K562 (cell line): ENCODE measurements around the gene PRCD. TPM values are rescaled to one million over a fixed set of nuclear protein-coding genes. Genes with fewer than 3 reads are reported as not detected.
A peak's percentile ranks its signal among the peaks of the same experiment; 100 is the strongest.

Experiments
- CBX2 ChIP-seq: fragments of 200-600 bp; sonication (generic); IDR thresholded peaks from one replicate; pipeline ENCODE4 v1.6.1; 2012; ENCODE audit warnings: mild to moderate bottlenecking, low read length, inconsistent platforms; ENCODE audit not compliant: insufficient read depth, poor library complexity, severe bottlenecking
- DACH1 ChIP-seq: fragments of 450-650 bp; IDR thresholded peaks from 2 replicates; pipeline ENCODE4 v1.6.1; 2018; ENCODE audit not compliant: partially characterized antibody
- SPI1 ChIP-seq: IDR thresholded peaks from 2 replicates; pipeline ENCODE4 v1.6.1; 2011; ENCODE audit warnings: low read depth, low read length, control low read depth, borderline replicate concordance
- ZBTB7A ChIP-seq: IDR thresholded peaks from 2 replicates; pipeline ENCODE4 v1.6.1; 2011; ENCODE audit warnings: low read depth, mild to moderate bottlenecking, low read length, moderate library complexity, borderline replicate concordance; ENCODE audit not compliant: control insufficient read depth
- polyA plus RNA-seq, 8 experiments: library from polyadenylated mRNA; depleted of rRNA in 4 of 8; stranded (reverse) in 5 of 8; unstranded in 3 of 8; fragments of >200 nt; fragmentation: Nextera tagmentation in 2 of 8; fragmentation: Illumina TruSeq in 1 of 8; extraction: Ambion mirVana in 2 of 8; extraction: Trizol in 1 of 8; gene quantifications; 2 replicates each; pipeline versions ENCODE4 v1.2.1 to v1.2.3, GENCODE V29; 2011 to 2014; ENCODE audit warnings: inconsistent platforms in 1 of 8, missing spikeins in 1 of 8
- total RNA-seq, 7 experiments: library from RNA; depleted of rRNA in 6 of 7; stranded (reverse); fragments of >200 nt in 6 of 7; fragmentation: Illumina TruSeq in 2 of 7; extraction: Trizol in 2 of 7; gene quantifications; 2 replicates each; pipeline versions ENCODE4 v1.2.1 to v1.2.3, GENCODE V29; 2011 to 2021; ENCODE audit warnings: low replicate concordance in 1 of 7
- TF ChIP-seq, protein P1 (sequence below), 2 experiments: IDR thresholded peaks; 2 replicates each; pipeline ENCODE4 v1.6.1; 2011; ENCODE audit warnings: borderline replicate concordance in 1 of 2, control low read depth in 1 of 2, low read depth in 1 of 2, low read length in 1 of 2, mild to moderate bottlenecking in 1 of 2, mixed read lengths in 1 of 2, moderate library complexity in 1 of 2; ENCODE audit not compliant: insufficient read depth in 1 of 2, insufficient read length in 1 of 2, poor library complexity in 1 of 2, severe bottlenecking in 1 of 2; ENCODE audit errors: extremely low read depth in 1 of 2
- TF ChIP-seq, protein P2 (sequence below): sonication (generic); formaldehyde crosslinking; IDR thresholded peaks from 2 replicates; pipeline ENCODE4 v1.8.1; 2023; ENCODE audit warnings: mild to moderate bottlenecking, missing genetic modification reagents

PRCD gene
- total and polyA plus RNA-seq, 9 of the 15 experiments (the other 6 are each of a cell fraction or from before 2014, with no cell fraction given) = 0.20 to 0.25 (median 0.21) TPM; not detected in 6

DNA sequence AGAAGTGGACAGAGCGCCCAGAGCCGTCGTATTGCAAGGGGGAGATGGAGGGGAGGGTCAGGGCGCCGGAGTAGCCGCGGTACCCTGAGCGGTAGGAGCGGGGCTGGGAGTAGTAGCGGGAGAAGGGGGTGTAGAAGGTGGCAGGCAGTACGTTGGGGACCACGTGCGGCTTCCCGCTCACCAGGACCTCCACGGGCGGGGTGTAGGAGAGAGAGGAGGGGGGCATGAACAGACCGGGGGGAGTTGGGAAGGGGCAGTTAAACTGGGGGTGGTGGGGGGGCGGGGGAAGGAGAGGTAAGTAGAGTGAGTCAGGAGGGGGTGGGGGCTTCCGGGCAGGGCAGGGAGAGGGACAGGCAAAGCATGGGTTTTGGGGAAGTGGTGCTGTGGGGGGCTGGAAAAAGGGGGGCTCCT is 29.0 kb downstream of the PRCD start (continued):
- TF ChIP-seq, protein P1, sequence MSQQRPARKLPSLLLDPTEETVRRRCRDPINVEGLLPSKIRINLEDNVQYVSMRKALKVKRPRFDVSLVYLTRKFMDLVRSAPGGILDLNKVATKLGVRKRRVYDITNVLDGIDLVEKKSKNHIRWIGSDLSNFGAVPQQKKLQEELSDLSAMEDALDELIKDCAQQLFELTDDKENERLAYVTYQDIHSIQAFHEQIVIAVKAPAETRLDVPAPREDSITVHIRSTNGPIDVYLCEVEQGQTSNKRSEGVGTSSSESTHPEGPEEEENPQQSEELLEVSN (IDR thresholded peaks at IDR 0.05; ENCODE audit: borderline replicate concordance in 1 of 2, extremely low read depth in 1 of 2, insufficient read depth in 1 of 2, insufficient read length in 1 of 2, low read depth in 1 of 2, low read length in 1 of 2, poor library complexity in 1 of 2, severe bottlenecking in 1 of 2) = peak; percentile 77 to 86
- 0 out of 2 replicates have a peak, but pooled peaks have one; percentile 36 for TF ChIP-seq SPI1
- no peak for TF ChIP-seq DACH1
- TF ChIP-seq CBX2 = no peak
- peak; percentile 59 for TF ChIP-seq ZBTB7A
- TF ChIP-seq, protein P2, sequence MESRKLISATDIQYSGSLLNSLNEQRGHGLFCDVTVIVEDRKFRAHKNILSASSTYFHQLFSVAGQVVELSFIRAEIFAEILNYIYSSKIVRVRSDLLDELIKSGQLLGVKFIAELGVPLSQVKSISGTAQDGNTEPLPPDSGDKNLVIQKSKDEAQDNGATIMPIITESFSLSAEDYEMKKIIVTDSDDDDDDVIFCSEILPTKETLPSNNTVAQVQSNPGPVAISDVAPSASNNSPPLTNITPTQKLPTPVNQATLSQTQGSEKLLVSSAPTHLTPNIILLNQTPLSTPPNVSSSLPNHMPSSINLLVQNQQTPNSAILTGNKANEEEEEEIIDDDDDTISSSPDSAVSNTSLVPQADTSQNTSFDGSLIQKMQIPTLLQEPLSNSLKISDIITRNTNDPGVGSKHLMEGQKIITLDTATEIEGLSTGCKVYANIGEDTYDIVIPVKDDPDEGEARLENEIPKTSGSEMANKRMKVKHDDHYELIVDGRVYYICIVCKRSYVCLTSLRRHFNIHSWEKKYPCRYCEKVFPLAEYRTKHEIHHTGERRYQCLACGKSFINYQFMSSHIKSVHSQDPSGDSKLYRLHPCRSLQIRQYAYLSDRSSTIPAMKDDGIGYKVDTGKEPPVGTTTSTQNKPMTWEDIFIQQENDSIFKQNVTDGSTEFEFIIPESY (CRISPR knock-in tag) = peak; percentile 81
